HG03280 (cell line): ENCODE results near the gene EPS15.
"Not testable (repeated sequence)": the region's sequence is repeated elsewhere in the genome, so short reads cannot be mapped to it uniquely, and the experiment has no call there.

ENCODE experiments used
- ATAC-seq: cut with Tn5 transposase; IDR thresholded peaks from one replicate; pipeline ENCODE4 v1.9.1; 2021; ENCODE audit warnings: mild to moderate bottlenecking, moderate library complexity; ENCODE audit not compliant: unreplicated experiment

Gene EPS15

DNA sequence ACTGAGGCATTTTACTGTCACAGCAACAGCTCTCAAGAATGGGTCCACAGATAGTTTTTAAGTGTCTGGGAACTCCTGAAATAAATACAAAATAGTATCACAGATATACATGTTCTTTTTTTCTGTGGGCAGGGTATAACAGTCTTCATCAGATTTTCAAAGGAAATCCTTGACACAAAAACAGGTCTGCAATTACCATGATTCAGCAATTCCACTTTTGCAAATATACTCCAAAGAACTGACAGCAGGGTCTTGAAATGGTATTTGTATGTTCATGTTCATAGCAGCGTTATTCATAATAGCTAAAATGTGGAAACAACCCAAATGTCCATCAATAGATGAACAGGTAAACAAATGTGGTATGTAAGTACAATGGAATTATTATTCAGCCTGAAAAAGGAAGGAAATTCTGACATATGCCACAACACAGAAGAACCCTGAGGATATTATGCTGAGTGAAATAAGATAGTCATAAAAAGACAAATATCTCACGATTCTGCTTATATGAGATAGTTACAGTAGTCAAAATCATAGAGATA lies 85.0 kb downstream of the EPS15 start:
- ATAC-seq = no peak

DNA sequence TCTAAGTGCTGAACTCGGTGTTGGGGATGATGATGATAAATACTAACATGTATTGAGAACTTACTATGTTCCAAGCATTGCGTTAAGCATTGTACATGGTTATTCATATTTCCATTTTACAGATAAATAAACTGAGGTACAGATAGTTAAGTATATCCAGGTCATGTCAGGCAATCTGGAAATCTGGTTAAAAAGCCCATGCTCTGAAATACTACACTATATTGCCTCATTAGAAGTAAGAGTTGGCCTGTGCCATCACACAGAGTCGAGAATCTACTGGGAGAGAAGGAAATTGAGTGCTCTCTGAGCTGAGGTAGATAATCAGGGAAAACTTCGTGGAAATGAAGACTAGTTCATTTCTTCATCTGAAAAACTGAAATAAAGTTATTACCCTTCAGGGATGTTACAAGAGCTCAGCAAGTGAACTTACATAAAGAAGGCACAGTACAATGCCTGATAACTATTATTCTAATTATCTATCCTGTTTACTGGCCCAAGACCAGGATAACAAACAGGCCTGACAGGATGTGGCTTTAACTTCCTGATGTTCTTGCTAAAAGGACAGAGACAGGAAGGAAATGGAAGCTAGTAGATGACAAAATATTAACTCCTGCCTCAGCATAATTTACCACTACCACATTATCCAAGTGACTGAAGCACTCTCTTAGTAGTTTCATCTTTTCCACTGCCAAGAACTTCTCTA lies 85.6 kb downstream of the EPS15 start:
- ATAC-seq = no peak

- no peak for ATAC-seq
These were observed 86.9 kb downstream of the EPS15 start for GRCh38 chr1:51432146-51432545.

DNA sequence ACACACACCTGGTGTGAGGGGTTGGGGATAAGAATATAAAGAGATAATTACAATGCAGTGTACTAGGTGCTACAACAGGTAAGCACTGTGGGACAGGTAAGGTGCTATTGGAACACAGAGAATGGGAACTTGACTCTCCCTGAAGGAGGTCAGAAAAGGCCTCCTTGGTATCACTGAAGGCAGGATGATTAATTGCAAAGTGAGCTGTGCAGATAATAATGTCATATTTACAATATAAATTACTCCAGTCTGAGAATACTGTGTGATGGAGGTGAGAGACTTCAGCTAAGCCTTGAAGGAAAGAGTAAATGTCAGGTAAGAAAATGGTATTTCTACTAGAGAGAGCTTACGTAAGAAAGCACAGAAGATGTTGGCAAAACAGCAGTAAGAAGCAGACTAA lies 91.6 kb downstream of the EPS15 start:
- no peak for ATAC-seq

DNA sequence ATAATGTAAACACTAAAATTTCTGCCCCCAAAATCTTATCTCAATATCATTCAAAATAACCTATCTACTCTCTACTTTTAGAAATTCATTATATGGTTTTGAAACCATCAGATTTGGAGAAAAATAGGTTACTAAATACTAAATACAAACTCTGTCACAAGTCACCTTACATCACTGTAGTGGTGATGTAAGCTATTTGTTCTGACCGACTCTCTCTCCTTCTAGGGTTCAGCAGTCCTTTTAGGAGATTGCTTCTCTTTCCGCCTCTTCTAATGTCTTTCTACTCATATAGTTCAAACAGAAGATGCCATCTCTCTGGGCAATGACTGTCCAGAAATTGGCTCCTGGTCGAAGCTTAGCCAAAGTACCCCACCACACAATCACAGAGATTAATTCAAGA lies 93.1 kb downstream of the EPS15 start:
- no peak for ATAC-seq

DNA sequence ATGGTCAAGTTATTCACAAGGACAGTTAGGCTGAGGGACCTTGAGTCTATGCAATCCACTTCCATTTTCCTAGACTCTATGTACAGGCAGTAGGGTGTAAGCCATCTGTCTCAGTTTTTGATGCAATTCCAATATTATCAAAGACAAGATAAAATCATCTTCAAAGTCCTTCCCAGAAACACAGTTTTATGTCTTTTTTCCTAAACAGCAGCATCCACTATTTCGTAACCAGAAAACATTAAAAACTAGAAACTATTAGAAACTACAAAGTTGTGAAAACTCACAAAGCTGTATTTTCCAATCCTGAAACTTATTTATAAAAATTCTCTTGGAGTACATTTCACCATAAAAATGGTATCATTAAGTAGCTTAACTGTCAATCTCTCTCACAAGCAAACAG lies 93.8 kb downstream of the EPS15 start:
- ATAC-seq = no peak

GRCh38 chr1:51423073-51423821 lies 95.8 kb downstream of the EPS15 start:
- ATAC-seq = no peak

- ATAC-seq = no peak
These were observed 96.5 kb downstream of the EPS15 start for GRCh38 chr1:51422367-51423072.

- ATAC-seq = no peak
These were observed 97.1 kb downstream of the EPS15 start for GRCh38 chr1:51421964-51422363.

DNA sequence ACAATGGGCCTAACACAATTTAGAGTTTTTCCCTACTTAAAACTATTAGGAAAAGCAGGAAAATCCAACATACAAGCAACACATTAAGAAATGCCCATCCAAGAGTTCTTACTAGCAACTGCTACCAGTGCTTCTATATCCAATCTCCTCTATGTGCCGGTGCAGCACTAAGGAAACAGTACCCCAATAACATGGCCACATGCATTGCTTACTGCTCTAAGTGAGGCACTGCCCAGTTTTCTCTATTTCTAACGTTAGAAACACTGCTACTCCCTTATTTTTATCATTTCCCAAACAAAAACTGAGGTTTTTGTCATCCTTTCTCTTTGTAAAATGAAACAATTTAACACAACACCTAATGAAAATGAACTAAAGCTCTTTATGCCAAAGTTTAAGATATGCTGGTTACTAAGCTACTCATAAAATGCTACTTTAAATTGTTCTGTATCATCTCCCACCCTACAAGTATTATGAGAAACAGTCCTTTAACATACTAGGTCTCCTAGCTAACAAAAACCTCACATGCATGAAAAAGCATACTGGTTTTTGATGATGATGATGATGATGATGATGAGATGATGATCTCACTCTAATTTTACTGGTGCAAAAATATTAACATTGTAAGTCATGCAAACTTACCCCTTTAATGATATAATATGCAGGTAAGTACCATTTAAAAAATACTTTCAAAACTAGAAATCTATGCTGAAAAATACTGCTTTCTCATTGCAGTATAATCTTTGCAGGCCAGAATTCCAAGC lies 98.0 kb downstream of the EPS15 start:
- ATAC-seq = no peak

- ATAC-seq = no peak
These were observed 100.6 kb downstream of the EPS15 start for GRCh38 chr1:51418384-51418959.

GRCh38 chr1:51417496-51418383 lies 101.3 kb downstream of the EPS15 start:
- no peak for ATAC-seq

- ATAC-seq = no peak
These were observed 102.2 kb downstream of the EPS15 start for GRCh38 chr1:51416910-51417309.

GRCh38 chr1:51415963-51416362 lies 103.1 kb downstream of the EPS15 start:
- no peak for ATAC-seq

- no peak for ATAC-seq
These were observed 104.3 kb downstream of the EPS15 start for GRCh38 chr1:51414811-51415210.

DNA sequence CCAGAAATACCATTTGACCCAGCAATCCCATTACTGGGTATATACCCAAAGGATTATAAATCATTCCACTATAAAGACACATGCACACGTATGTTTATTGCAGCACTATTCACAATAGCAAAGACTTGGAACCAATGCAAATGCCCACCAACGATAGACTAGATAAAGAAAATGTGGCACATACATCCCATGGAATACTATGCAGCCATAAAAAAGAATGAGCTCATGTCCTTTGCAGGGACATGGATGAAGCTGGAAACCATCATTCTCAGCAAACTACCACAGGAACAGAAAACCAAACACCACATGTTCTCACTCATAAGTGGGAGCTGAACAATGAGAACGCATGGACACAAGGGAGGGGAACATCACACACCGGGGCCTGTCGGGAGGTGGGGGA lies 107.2 kb downstream of the EPS15 start:
- not testable (repeated sequence) for ATAC-seq

DNA sequence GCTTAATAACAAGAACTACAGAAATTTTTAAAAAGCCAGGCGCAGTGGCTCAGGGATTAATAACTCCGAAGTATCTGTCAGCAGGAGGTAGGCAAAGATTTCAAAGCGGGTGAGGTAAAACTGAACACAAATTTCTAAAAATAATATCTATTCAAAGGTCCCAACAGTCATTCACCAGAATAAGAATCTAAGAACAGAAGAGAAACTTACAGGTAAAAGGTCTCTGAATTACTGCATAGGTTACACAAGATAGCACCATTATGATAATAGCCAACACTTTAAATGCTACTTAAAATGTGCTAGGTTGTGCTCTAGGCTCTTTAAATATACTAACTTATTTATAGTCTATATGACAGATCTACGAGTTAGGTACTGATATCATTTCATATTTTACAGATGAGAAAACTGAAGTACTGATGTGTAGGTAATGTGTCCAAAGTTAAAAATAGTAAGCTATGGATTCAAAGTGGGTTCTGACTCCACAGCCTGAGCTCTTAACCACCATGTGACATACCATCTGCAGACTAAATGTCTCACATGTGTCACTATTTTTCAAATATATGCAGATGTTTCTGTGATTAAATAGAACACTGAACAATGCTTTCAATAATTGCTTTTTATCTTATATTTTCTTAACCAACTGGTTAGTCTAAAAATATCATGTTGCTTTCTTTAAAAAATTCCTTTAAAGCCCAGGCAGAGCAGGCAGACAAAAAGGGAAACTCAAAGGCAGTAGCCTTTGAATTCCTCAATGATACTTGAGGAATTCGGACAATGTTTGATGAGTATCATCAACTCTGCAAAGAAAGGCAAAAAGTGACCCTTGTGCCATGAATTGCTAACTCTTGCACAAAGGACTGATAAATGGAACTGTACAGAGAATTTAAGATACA lies 108.3 kb downstream of the EPS15 start:
- ATAC-seq = no peak

DNA sequence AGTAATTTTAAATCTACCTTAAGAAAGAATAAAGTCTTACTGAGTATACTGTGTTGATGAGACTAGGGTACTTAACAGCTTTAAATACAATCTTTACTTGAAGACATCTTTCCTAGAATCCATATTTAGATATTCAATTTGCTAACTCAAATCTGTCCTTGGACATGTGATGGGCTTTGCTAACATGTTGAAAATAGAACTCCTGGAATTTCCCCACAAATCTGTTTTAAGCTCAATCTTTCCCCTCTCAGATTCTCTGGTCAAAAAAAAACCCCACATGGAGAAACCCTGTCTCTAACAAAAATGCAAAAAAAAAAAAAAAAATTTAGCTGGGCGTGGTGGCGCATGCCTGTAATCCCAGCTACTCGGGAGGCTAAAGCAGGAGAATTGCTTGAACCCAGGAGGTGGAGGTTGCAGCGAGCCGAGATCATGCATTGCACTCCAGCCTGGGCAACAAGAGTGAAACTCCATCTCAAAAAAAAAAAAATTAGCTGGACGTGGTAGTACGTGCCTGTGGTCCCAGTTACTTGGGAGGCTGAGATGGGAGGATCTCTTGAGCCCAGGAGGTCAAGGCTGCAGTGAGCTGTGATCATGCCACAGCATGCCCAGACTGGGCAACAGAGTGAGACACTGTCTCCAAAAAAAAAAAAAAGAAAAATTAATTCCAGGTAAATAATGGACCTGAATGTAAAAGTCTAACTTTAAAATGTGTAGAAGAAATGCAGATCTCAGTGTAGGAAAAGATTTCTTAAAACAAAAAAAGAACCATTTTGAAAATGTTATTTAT lies 109.1 kb downstream of the EPS15 start:
- not testable (repeated sequence) for ATAC-seq
